ENCODE data around the gene PFDN5. TPM values are rescaled to one million over a fixed set of nuclear protein-coding genes. Genes with fewer than 3 reads are reported as not detected.
"Not testable (repeated sequence)": the region's sequence is repeated elsewhere in the genome, so short reads cannot be mapped to it uniquely, and the experiment has no call there.

PFDN5 gene
- polyA plus RNA-seq, 1 donor from 2014 or later, result 1,442 TPM

- Mint-ChIP-seq H3K36me3 (no peaks in the 10 kb centered on the region), H3K27ac (peak overlapping the region in 1 of 3 donors; percentile 9), H3K4me1 (peaks cover 12 to 20% (median 13%) of the 10 kb centered on the region in 3 donors), H3K4me3 (peak overlapping the region in 2 of 4 donors; percentile 62 to 72), H3K27me3 (peaks cover 13% of the 10 kb centered on the region), H3K9me3 (peaks cover 0 to 1% (median 0%) of the 10 kb centered on the region in 3 donors)
Measured at GRCh38 chr12:53328043-53328435, 32.7 kb downstream of the PFDN5 start.

DNA sequence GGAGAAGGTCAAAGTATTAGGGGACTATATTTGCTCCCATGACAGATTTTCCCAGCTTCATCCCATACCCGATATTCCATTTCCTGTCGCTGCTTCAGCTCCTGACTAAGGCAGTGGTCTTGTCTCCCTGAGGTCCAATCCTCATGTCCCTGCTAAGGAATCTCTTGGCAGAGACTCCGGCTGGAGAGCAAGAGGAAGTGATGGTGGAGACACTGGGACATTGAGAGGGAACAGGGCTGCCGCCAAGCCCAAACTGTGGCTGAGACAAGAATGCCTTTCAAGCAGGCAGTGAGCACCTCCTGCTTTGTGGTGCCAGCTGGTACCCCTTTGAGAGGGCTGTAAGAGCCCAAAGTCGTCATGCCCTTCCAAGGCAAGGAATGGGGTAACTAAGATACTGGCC, 35.3 kb downstream of the PFDN5 start:
- H3K27ac Mint-ChIP-seq, result no peak overlapping the region
- H3K4me1 Mint-ChIP-seq, result peaks cover 2 to 8% (median 6%) of the 10 kb centered on the region in 3 donors
- peak overlapping the region in 1 of 4 donors; percentile 49 for H3K4me3 Mint-ChIP-seq
- H3K9me3 Mint-ChIP-seq, result peaks cover 0 to 1% (median 0%) of the 10 kb centered on the region in 3 donors
- peaks cover 18% of the 10 kb centered on the region for H3K27me3 Mint-ChIP-seq
- H3K36me3 Mint-ChIP-seq, result no peaks in the 10 kb centered on the region

- not testable (repeated sequence) for H3K4me1 Mint-ChIP-seq, H3K9me3 Mint-ChIP-seq, H3K36me3 Mint-ChIP-seq, H3K27ac Mint-ChIP-seq, H3K4me3 Mint-ChIP-seq
- H3K27me3 Mint-ChIP-seq, result peaks cover 27% of the 10 kb centered on the region
Measured at GRCh38 chr12:53332339-53332738, 37.0 kb downstream of the PFDN5 start.

GRCh38 chr12:53332744-53333143, 37.4 kb downstream of the PFDN5 start:
- no peaks in the 10 kb centered on the region for H3K36me3 Mint-ChIP-seq
- H3K9me3 Mint-ChIP-seq, result no peaks in the 10 kb centered on the region
- H3K4me3 Mint-ChIP-seq, result no peak overlapping the region
- H3K4me1 Mint-ChIP-seq, result peaks cover 0 to 8% (median under 1%) of the 10 kb centered on the region in 3 donors
- peaks cover 28% of the 10 kb centered on the region for H3K27me3 Mint-ChIP-seq
- H3K27ac Mint-ChIP-seq, result no peak overlapping the region

GRCh38 chr12:53333289-53333688, 37.9 kb downstream of the PFDN5 start:
- H3K4me3 Mint-ChIP-seq, result no peak overlapping the region
- no peaks in the 10 kb centered on the region for H3K36me3 Mint-ChIP-seq
- no peaks in the 10 kb centered on the region for H3K9me3 Mint-ChIP-seq
- peaks cover 31% of the 10 kb centered on the region for H3K27me3 Mint-ChIP-seq
- H3K4me1 Mint-ChIP-seq, result peaks cover 0 to 11% (median 0%) of the 10 kb centered on the region in 3 donors
- no peak overlapping the region for H3K27ac Mint-ChIP-seq

DNA sequence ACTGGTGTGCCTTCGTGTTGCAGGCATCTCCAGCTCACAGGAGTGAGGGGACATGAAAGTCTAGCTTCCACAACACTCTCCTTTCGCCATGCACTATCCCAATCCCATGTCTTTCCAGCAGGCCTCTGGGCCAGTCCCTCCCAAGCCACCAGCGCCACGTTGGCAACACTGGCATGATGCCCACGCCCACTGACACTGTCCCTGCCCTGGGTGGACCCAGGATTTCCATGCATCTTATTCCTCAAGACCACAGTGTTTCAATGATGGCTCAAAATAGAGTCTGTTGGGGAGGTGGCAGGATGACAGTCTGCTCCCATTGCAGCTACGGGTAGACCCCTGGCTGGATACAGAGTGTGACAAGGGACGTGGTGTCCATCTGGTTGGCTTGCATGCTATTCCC, 38.5 kb downstream of the PFDN5 start:
- Mint-ChIP-seq H3K27me3 (peaks cover 35% of the 10 kb centered on the region), H3K27ac (no peak overlapping the region)

DNA sequence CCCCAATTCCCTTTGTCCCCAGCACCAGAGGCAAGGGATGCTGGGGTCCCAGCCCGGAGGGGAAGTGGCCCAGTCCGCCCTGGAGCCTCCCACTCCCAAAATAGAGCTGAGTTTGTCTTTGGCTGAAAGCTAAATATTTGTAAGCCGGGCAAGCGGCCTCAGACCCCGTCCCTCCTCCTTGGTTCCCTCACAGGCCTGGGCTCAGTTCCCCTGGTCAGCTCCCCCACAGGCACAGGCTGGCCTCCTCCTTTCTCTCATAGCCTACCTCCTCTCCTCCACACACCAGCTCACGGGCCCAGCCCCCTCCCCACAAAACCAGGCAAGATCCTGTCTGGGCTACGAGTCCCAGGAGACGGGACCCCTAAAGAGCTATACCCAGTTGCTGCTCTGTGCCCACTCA, 39.5 kb downstream of the PFDN5 start:
- Mint-ChIP-seq H3K9me3 (no peaks in the 10 kb centered on the region), H3K36me3 (no peaks in the 10 kb centered on the region), H3K4me1 (peaks cover 0 to 11% (median 0%) of the 10 kb centered on the region in 3 donors), H3K27ac (peak overlapping the region in 1 of 3 donors; percentile 70), H3K4me3 (no peak overlapping the region), H3K27me3 (peaks cover 32% of the 10 kb centered on the region)

More for the DNA sequence above, 38.5 kb downstream of the PFDN5 start:
- Mint-ChIP-seq H3K36me3 (no peaks in the 10 kb centered on the region), H3K9me3 (no peaks in the 10 kb centered on the region), H3K4me3 (no peak overlapping the region), H3K4me1 (peaks cover 0 to 11% (median 0%) of the 10 kb centered on the region in 3 donors)

- Mint-ChIP-seq H3K36me3 (peaks cover 1% of the 10 kb centered on the region), H3K4me1 (peaks cover 0 to 11% (median 0%) of the 10 kb centered on the region in 3 donors), H3K4me3 (no peak within 1 kb of the TSS), H3K27me3 (peaks cover 34% of the 10 kb centered on the region), H3K9me3 (no peaks in the 10 kb centered on the region), H3K27ac (peak within 1 kb of the TSS in 2 of 3 donors; percentile 13 to 71)
Measured at GRCh38 chr12:53336181-53336681, 40.9 kb downstream of the PFDN5 start, which contains the start of gene SP7. SP7 (minus strand) TSS chr12:53336354; CDS start chr12:53335646, 708 bp downstream.

DNA sequence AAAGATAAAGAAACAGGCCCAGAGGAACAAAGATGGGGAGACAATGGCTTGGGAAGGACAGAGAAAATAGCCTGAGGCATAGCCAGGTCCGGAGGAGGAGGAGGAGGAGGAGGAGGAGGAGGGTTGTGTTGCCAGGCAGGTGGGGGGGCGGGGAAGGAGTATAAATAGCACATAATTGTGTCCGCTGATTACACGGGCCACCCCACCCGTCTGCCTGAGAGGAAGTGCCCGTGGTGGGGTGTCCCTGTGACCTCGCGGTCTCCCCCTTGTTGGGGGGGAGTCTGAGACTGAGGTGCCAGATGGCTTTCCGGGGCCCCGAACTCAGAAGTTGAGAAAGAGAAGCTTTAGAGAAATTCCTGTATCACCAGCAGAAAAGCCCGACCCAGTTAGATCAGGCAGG, 42.7 kb downstream of the PFDN5 start:
- Mint-ChIP-seq H3K9me3 (no peaks in the 10 kb centered on the region), H3K36me3 (peaks cover 1% of the 10 kb centered on the region), H3K4me1 (peaks cover 0 to 11% (median 1%) of the 10 kb centered on the region in 3 donors), H3K4me3 (peak overlapping the region in 1 of 4 donors; percentile 17), H3K27me3 (peaks cover 33% of the 10 kb centered on the region), H3K27ac (peak overlapping the region in 1 of 3 donors; percentile 76)

DNA sequence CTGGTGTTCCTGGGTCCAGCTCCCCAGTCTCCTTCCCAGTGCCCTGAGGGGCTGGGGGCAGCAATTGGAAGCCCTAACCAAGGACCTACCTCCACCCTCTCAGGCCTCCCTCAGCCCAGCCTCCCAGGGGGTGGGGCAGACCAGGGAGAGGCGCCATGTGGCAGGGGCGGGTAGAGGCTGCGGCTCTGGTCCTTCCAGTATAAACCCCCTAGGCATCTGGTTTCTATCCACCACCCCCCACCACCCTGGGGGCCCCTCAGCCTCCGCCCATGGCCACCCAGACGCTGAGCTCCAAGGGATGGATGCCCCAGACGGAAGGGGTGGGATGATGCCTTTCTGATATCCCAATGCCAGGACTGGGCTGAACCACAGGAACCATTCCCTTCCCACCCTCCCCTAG, 43.6 kb downstream of the PFDN5 start:
- Mint-ChIP-seq H3K27ac (no peak overlapping the region), H3K36me3 (peaks cover 1% of the 10 kb centered on the region), H3K4me3 (no peak overlapping the region), H3K27me3 (peaks cover 29% of the 10 kb centered on the region), H3K9me3 (no peaks in the 10 kb centered on the region), H3K4me1 (peaks cover 0 to 14% (median 4%) of the 10 kb centered on the region in 3 donors)

DNA sequence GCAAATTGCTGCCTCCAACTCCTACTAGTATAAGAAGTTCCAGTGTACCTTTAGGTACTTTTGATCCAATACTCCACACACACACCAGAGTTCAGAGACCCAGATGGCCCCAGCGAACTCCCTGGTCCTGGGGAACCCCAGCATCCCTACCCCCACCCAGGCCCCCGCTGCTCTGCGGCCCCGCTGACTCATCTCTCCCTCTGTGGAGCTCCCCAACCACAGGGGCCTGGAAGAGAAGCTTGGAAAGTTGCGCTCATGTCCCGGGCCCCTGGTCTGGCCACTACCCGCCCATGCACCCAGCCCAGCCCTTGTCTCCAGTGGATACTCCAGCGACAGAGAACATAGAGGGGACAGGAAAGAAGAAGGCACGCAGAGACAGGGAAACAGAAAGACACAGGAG, 45.1 kb downstream of the PFDN5 start:
- Mint-ChIP-seq H3K27me3 (peaks cover 29% of the 10 kb centered on the region), H3K9me3 (no peaks in the 10 kb centered on the region), H3K4me3 (no peak overlapping the region), H3K27ac (no peak overlapping the region), H3K36me3 (peaks cover 3% of the 10 kb centered on the region), H3K4me1 (peaks cover 5 to 20% (median 13%) of the 10 kb centered on the region in 3 donors)

- Mint-ChIP-seq H3K4me1 (peaks cover 5 to 13% (median 9%) of the 10 kb centered on the region in 3 donors), H3K27me3 (peaks cover 6% of the 10 kb centered on the region), H3K9me3 (no peaks in the 10 kb centered on the region), H3K4me3 (peak overlapping the region; percentile 6 to 53 (median 34)), H3K27ac (no peak overlapping the region), H3K36me3 (peaks cover 3% of the 10 kb centered on the region)
Measured at GRCh38 chr12:53343449-53343848, 48.1 kb downstream of the PFDN5 start.

DNA sequence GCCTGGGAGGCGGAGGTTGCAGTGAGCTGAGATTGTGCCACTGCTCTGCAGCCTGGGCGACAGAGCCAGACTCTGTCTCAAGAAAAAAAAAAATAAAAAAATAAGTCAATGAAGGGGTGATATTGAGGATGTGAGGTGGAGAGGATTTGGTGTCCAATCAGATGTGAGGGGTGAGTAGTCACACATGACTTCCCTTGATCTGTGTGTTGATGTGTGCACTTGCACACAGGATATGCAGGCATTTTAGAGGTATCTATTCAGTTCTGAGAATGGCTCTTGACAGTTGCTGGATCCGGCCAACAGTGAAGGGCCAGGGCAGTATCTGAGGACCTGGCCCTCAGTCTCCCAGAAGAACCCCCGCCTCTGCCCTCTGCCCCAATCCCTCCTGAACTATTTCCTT, 48.6 kb downstream of the PFDN5 start:
- H3K27ac Mint-ChIP-seq, result no peak overlapping the region
- peak overlapping the region; percentile 45 to 87 (median 78) for H3K4me3 Mint-ChIP-seq
- H3K27me3 Mint-ChIP-seq, result peaks cover 4% of the 10 kb centered on the region

GRCh38 chr12:53344487-53344823, 49.1 kb downstream of the PFDN5 start:
- Mint-ChIP-seq H3K4me1 (peaks cover 5 to 13% (median 9%) of the 10 kb centered on the region in 3 donors), H3K27ac (no peak overlapping the region), H3K9me3 (no peaks in the 10 kb centered on the region), H3K27me3 (peaks cover 4% of the 10 kb centered on the region), H3K4me3 (peak overlapping the region; percentile 45 to 87 (median 78)), H3K36me3 (peaks cover 3% of the 10 kb centered on the region)

More for the DNA sequence above, 48.6 kb downstream of the PFDN5 start:
- Mint-ChIP-seq H3K36me3 (peaks cover 3% of the 10 kb centered on the region), H3K4me1 (peaks cover 5 to 13% (median 9%) of the 10 kb centered on the region in 3 donors), H3K9me3 (no peaks in the 10 kb centered on the region)

GRCh38 chr12:53344824-53345485, 49.6 kb downstream of the PFDN5 start:
- H3K36me3 Mint-ChIP-seq, result peaks cover 3% of the 10 kb centered on the region
- H3K27ac Mint-ChIP-seq, result peak overlapping the region; percentile 0 to 93 (median 68)
- H3K4me3 Mint-ChIP-seq, result peak overlapping the region; percentile 89 to 100 (median 98)
- peaks cover 4% of the 10 kb centered on the region for H3K27me3 Mint-ChIP-seq
- no peaks in the 10 kb centered on the region for H3K9me3 Mint-ChIP-seq
- peaks cover 5 to 13% (median 9%) of the 10 kb centered on the region in 3 donors for H3K4me1 Mint-ChIP-seq

Measured in IgD-negative memory B cell (primary cell).